GM19099 (cell line): Measurements from ENCODE around the gene CTNNA1.

ENCODE experiments used
- POLR2A ChIP-seq: IDR thresholded peaks from 3 replicates; pipeline ENCODE4 v1.6.1; 2011; ENCODE audit warnings: low read depth; ENCODE audit not compliant: insufficient read length; ENCODE audit errors: extremely low read depth

The CTNNA1 gene

GRCh38 chr5:138778234-138778633 lies 25.0 kb downstream of the CTNNA1 start:
- TF ChIP-seq POLR2A = no peak

- TF ChIP-seq POLR2A = no peak
Measured at GRCh38 chr5:138783976-138784375, 30.8 kb downstream of the CTNNA1 start.

- no peak for TF ChIP-seq POLR2A
Measured at GRCh38 chr5:138784590-138784989, 31.4 kb downstream of the CTNNA1 start.

- TF ChIP-seq POLR2A = no peak
Measured at GRCh38 chr5:138789771-138790242, 36.6 kb downstream of the CTNNA1 start.

- TF ChIP-seq POLR2A = no peak
Measured at GRCh38 chr5:138790684-138791083, 37.5 kb downstream of the CTNNA1 start.

GRCh38 chr5:138792195-138792790 lies 39.1 kb downstream of the CTNNA1 start:
- no peak for TF ChIP-seq POLR2A

- no peak for TF ChIP-seq POLR2A
Measured at GRCh38 chr5:138793575-138793974, 40.4 kb downstream of the CTNNA1 start.

- no peak for TF ChIP-seq POLR2A
Measured at GRCh38 chr5:138803285-138803684, 50.1 kb downstream of the CTNNA1 start.

GRCh38 chr5:138803935-138804334 lies 50.7 kb downstream of the CTNNA1 start:
- no peak for TF ChIP-seq POLR2A

GRCh38 chr5:138805096-138805495 lies 51.9 kb downstream of the CTNNA1 start:
- no peak for TF ChIP-seq POLR2A

GRCh38 chr5:138807182-138807581 lies 54.0 kb downstream of the CTNNA1 start:
- TF ChIP-seq POLR2A = no peak

- TF ChIP-seq POLR2A = no peak
Measured at GRCh38 chr5:138809391-138809790, 56.2 kb downstream of the CTNNA1 start.

GRCh38 chr5:138815529-138815928 lies 62.3 kb downstream of the CTNNA1 start:
- TF ChIP-seq POLR2A = no peak

- no peak for TF ChIP-seq POLR2A
Measured at GRCh38 chr5:138817241-138817640, 64.0 kb downstream of the CTNNA1 start.

GRCh38 chr5:138819081-138819480 lies 65.9 kb downstream of the CTNNA1 start:
- TF ChIP-seq POLR2A = no peak

- TF ChIP-seq POLR2A = no peak
Measured at GRCh38 chr5:138820695-138821094, 67.5 kb downstream of the CTNNA1 start.

GRCh38 chr5:138824516-138824915 lies 71.3 kb downstream of the CTNNA1 start:
- TF ChIP-seq POLR2A = no peak
